Activated CD4-positive, alpha-beta T cell treated with anti-CD3 and anti-CD28 coated beads, Interleukin-2, amount 50 U/mL, for 24 hours (primary cell): ENCODE results near the gene SLC34A2.

Experiments used
- DNase-seq, 2 donors: peaks; one replicate each; pipeline ENCODE4 v3.0.0-alpha.2; 2020; ENCODE audit warnings: low read depth in 1 of 2, low spot score in 1 of 2

SLC34A2 gene

DNA sequence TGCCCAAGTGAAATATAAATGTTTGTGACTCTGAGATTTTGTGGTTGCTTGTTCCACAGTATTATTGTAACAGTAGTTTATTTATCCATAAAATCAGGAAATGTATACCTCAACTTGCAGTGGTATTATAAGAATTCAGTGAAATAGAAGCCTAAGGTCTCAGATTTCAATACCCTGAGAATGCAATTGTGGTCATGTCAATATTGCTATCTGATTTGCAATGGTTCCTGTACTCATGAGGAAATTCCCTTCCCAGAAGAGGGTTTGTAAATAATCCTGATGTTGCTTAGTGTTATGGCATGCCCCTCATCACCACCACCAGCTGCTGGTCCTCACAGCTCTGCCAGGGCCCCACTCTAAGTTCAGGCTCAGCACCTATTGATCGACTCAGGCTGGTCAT, 67.8 kb downstream of the SLC34A2 start:
- DNase-seq = no peak

DNA sequence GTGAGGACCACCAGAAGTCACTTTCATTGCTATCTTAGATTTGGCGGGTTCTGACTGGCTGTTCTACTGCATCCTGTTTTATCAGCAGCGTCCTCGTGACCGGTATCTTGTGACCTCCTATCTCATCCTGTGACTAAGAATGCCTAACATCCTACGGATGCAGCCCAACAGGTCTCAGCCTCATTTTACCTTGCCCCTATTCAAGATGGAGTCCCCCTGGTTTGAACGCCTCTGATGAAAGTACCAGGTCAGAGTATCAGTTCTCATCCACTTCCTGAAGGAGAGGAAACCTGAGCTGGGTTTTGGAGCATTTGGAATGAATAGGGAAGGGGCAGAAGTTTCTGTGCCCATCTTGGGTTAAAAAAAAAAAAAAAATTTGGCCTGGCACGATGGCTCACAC, 70.2 kb downstream of the SLC34A2 start:
- DNase-seq = no peak

DNA sequence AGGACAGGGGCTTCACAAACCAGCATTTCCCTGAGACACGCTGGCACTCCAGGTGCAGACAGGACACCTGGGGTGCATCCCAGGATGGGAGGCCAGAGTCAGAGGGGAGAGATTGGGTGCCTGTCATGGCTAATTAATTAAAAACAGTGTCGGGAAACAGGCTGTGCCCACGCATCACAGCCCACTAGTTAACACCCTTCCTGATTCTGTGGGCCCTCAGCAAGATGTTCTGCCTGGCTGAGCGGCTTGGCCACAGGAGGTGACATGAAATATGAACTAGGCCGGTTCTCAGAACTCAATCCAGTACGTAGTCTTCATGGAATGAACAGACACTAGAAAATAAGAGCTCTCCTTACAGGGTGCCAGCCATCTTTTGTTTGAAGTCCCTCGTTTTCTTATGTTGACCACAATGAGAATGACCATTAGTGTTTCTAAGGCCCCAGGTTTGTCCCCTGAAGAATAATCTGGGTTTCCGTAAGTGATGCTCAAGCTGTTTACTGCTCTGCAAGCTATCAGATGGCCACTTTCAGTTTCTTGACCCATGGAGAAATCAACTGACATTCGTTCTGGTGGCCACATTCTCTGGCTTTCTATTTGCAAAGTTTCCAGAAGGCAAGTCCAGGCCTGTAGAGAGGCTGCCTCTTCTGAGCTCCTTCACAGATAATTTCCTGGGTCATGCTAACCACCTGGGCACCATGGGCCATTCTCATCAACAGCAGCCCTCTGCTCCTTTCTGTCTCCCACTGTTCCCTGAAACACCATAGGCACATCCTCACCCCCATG, 72.3 kb downstream of the SLC34A2 start:
- DNase-seq = no peak
